A673 (cell line): ENCODE data around the gene CDC42BPB. TPM values are rescaled to one million over a fixed set of nuclear protein-coding genes. Genes with fewer than 3 reads are reported as not detected.

ENCODE experiments used
- BruUV-seq: library from RNA; stranded (reverse); fragments of 400-500 nt; replicated peaks from 2 replicates; lab custom pipeline; 2021; lab: Mats Ljungman, UMichigan
- CTCF ChIA-PET: fragments of 300-600 bp; sonication (Branson Sonifier 250); formaldehyde crosslinking; loops from one replicate; lab custom pipeline; 2022; ENCODE audit warnings: antibody characterized with exemption; lab: Charles Lee
- POLR2A ChIA-PET: fragments of 300-600 bp; sonication (Branson Sonifier 250); formaldehyde crosslinking; loops from one replicate; lab custom pipeline; 2022; ENCODE audit warnings: antibody characterized with exemption; ENCODE audit not compliant: low non-redundant PET; lab: Charles Lee
- DNase-seq: peaks from one replicate; pipeline ENCODE4 v3.0.0-alpha.2; 2015; ENCODE audit warnings: low spot score
- H3K27ac ChIP-seq: fragments of 200-600 bp; sonication (generic); 2 replicates; pipeline ENCODE4 v1.5.1; 2016; ENCODE audit warnings: mixed run types, low read depth, mild to moderate bottlenecking, mixed read lengths, antibody characterized with exemption, low read length; ENCODE audit not compliant: poor library complexity, severe bottlenecking
- H3K27me3 ChIP-seq: fragments of 200-600 bp; sonication (generic); replicated peaks from 2 replicates; pipeline ENCODE4 v1.6.1; 2017; ENCODE audit warnings: mixed run types, low read depth, mild to moderate bottlenecking, mixed read lengths, antibody characterized with exemption, low read length; ENCODE audit not compliant: insufficient read depth, poor library complexity
- H3K36me3 ChIP-seq: fragments of 200-600 bp; sonication (generic); 2 replicates; pipeline ENCODE4 v1.6.1; 2016; ENCODE audit warnings: mixed run types, mild to moderate bottlenecking, mixed read lengths, antibody characterized with exemption, low read length; ENCODE audit not compliant: insufficient read depth, poor library complexity, severe bottlenecking
- H3K4me1 ChIP-seq: fragments of 200-600 bp; sonication (generic); 2 replicates; pipeline ENCODE4 v1.6.1; 2017; ENCODE audit warnings: mixed run types, mild to moderate bottlenecking, mixed read lengths, antibody characterized with exemption, low read length; ENCODE audit not compliant: insufficient read depth, poor library complexity, severe bottlenecking
- H3K4me3 ChIP-seq: fragments of 200-600 bp; sonication (generic); 2 replicates; pipeline ENCODE4 v1.5.1; 2016; ENCODE audit warnings: low read depth, mixed run types, mild to moderate bottlenecking, mixed read lengths, low read length; ENCODE audit not compliant: poor library complexity, severe bottlenecking
- H3K9me3 ChIP-seq: fragments of 200-600 bp; sonication (generic); 2 replicates; pipeline ENCODE4 v1.6.1; 2016; ENCODE audit warnings: mixed run types, low read depth, mild to moderate bottlenecking, mixed read lengths, antibody characterized with exemption, low read length; ENCODE audit not compliant: poor library complexity, severe bottlenecking
- CTCF ChIP-seq: fragments of 300-800, 200-600 bp; sonication (generic); conservative IDR thresholded peaks from 2 replicates; pipeline ENCODE4 v1.5.1; 2017; ENCODE audit warnings: low read depth, mild to moderate bottlenecking, antibody characterized with exemption, low read length, moderate library complexity, mixed read lengths
- EZH2 ChIP-seq: fragments of 200-600 bp; sonication (generic); IDR thresholded peaks from 2 replicates; pipeline ENCODE4 v1.6.1; 2017; ENCODE audit warnings: borderline replicate concordance, low read depth, mild to moderate bottlenecking, mixed read lengths, antibody characterized with exemption, low read length; ENCODE audit not compliant: poor library complexity, severe bottlenecking
- intact Hi-C: fragments of 100-400 bp; cut with micrococcal nuclease; formaldehyde crosslinking; loops from one replicate; pipeline ENCODE4 v1.10.0; 2022; ENCODE audit not compliant: unreplicated experiment
- total RNA-seq: library from RNA; stranded (reverse); gene quantifications from 2 replicates; pipeline ENCODE4 v1.2.3, GENCODE V29; 2021

Gene CDC42BPB
- total RNA-seq, 1 experiment from 2014 or later = 103 TPM

- no peak overlapping the region for H3K4me3 ChIP-seq
Observed at GRCh38 chr14:103013028-103013427, 44.3 kb downstream of the CDC42BPB start.

GRCh38 chr14:103009559-103009958 is 47.8 kb downstream of the CDC42BPB start:
- intact Hi-C loops = no loop called here
- H3K9me3 ChIP-seq = no peaks in the 10 kb centered on the region
- H3K4me1 ChIP-seq = peaks cover 8% of the 10 kb centered on the region
- no peaks in the 10 kb centered on the region for H3K27me3 ChIP-seq
- H3K4me3 ChIP-seq = no peak overlapping the region
- no peak overlapping the region for H3K27ac ChIP-seq
- ChIA-PET CTCF (no interaction called here), POLR2A (no interaction called here)
- DNase-seq = no peak
- TF ChIP-seq CTCF = no peak
- TF ChIP-seq EZH2 = no peak
- no peaks in the 10 kb centered on the region for H3K36me3 ChIP-seq
- BruUV-seq = no TSS peak

More at GRCh38 chr14:103013028-103013427, 44.3 kb downstream of the CDC42BPB start:
- ChIA-PET CTCF (no interaction called here), POLR2A (no interaction called here)
- Histone ChIP-seq H3K4me1 (peaks cover 19% of the 10 kb centered on the region), H3K27me3 (no peaks in the 10 kb centered on the region), H3K36me3 (no peaks in the 10 kb centered on the region), H3K9me3 (no peaks in the 10 kb centered on the region), H3K27ac (no peak overlapping the region)
- intact Hi-C loops = no loop called here
- BruUV-seq = no TSS peak
- no peak for TF ChIP-seq CTCF
- DNase-seq = no peak

- ChIA-PET POLR2A (no interaction called here), CTCF (no interaction called here)
- H3K27me3 ChIP-seq = no peaks in the 10 kb centered on the region
- no peak overlapping the region for H3K4me3 ChIP-seq
- DNase-seq = peak; percentile 23
- H3K9me3 ChIP-seq = no peaks in the 10 kb centered on the region
- H3K4me1 ChIP-seq = peaks cover 2% of the 10 kb centered on the region
- peak overlapping the region; percentile 24 for H3K27ac ChIP-seq
- no TSS peak for BruUV-seq
- intact Hi-C loops = no loop called here
- TF ChIP-seq EZH2 = no peak
- no peak for TF ChIP-seq CTCF
- H3K36me3 ChIP-seq = no peaks in the 10 kb centered on the region
Observed at GRCh38 chr14:103008768-103009357, 48.5 kb downstream of the CDC42BPB start.
